SU-DHL-6 (cell line): ENCODE data around the gene STK16.

Source experiments
- H2AFZ ChIP-seq: fragments of 200-600 bp; sonication (generic); 2 replicates; pipeline ENCODE4 v1.6.1; 2014; ENCODE audit warnings: low read depth, mild to moderate bottlenecking, moderate library complexity, mixed read lengths, antibody characterized with exemption, low read length; ENCODE audit not compliant: severe bottlenecking
- H3F3A ChIP-seq: fragments of 200-600 bp; shearing (Covaris generic); 2 replicates; pipeline ENCODE4 v1.6.0; 2016; ENCODE audit warnings: antibody characterized with exemption, mild to moderate bottlenecking; ENCODE audit not compliant: insufficient read depth
- H3K27ac ChIP-seq: fragments of 200-600 bp; sonication (generic); 2 replicates; pipeline ENCODE4 v1.5.1; 2016; ENCODE audit warnings: low read depth, mild to moderate bottlenecking, low read length, moderate library complexity, mixed read lengths
- H3K27me3 ChIP-seq: fragments of 200-600 bp; sonication (generic), shearing (Covaris generic); 2 replicates; pipeline ENCODE4 v1.6.0; 2014; ENCODE audit warnings: mild to moderate bottlenecking, low read length
- H3K36me3 ChIP-seq: fragments of 200-600 bp; sonication (generic); 2 replicates; pipeline ENCODE4 v1.6.1; 2014; ENCODE audit warnings: mild to moderate bottlenecking, low read length, mixed read lengths
- H3K4me2 ChIP-seq: fragments of 300-600, 200-600 bp; shearing (Covaris generic), sonication (generic); 2 replicates; pipeline ENCODE4 v1.6.0; 2014; ENCODE audit warnings: low read length, low read depth, mild to moderate bottlenecking; ENCODE audit not compliant: poor library complexity, severe bottlenecking
- H3K4me3 ChIP-seq: fragments of 200-600 bp; sonication (generic); 2 replicates; pipeline ENCODE4 v1.5.1; 2014; ENCODE audit warnings: antibody characterized with exemption, low read length, mild to moderate bottlenecking, mixed read lengths; ENCODE audit not compliant: insufficient read depth, poor library complexity, severe bottlenecking
- H3K79me2 ChIP-seq: fragments of 200-600 bp; sonication (generic); 2 replicates; pipeline ENCODE4 v1.6.1; 2014; ENCODE audit warnings: mild to moderate bottlenecking, low read length, moderate library complexity; ENCODE audit not compliant: insufficient read depth
- H3K9ac ChIP-seq: fragments of 200-600 bp; sonication (generic); 2 replicates; pipeline ENCODE4 v1.7.0; 2014; ENCODE audit warnings: mild to moderate bottlenecking, low read length
- H3K9me2 ChIP-seq: fragments of 200-600 bp; sonication (generic); replicated peaks from 2 replicates; pipeline ENCODE4 v1.6.1; 2014; ENCODE audit warnings: low read length; ENCODE audit not compliant: insufficient read depth
- H3K9me3 ChIP-seq: fragments of 200-600 bp; sonication (generic); 2 replicates; pipeline ENCODE4 v1.6.1; 2014; ENCODE audit warnings: low read length, mixed read lengths; ENCODE audit not compliant: insufficient read depth
- H4K20me1 ChIP-seq: fragments of 200-600 bp; sonication (generic); 2 replicates; pipeline ENCODE4 v1.6.1; 2014; ENCODE audit warnings: low read depth, mild to moderate bottlenecking, antibody characterized with exemption, low read length, moderate library complexity, mixed read lengths
- EZH2phosphoT487 ChIP-seq: fragments of 200-600 bp; sonication (generic), shearing (Covaris generic); conservative IDR thresholded peaks from 2 replicates; pipeline ENCODE4 v1.6.1; 2018; ENCODE audit warnings: mild to moderate bottlenecking, antibody characterized with exemption, low read length, moderate library complexity, mixed read lengths
- TF ChIP-seq, protein P1 (sequence below): fragments of 200-600 bp; sonication (generic); IDR thresholded peaks from one replicate; pipeline ENCODE4 v1.5.1; 2017; ENCODE audit warnings: antibody characterized with exemption, mild to moderate bottlenecking, low read length, moderate library complexity; ENCODE audit not compliant: insufficient read depth, poor library complexity, severe bottlenecking

Gene STK16

DNA sequence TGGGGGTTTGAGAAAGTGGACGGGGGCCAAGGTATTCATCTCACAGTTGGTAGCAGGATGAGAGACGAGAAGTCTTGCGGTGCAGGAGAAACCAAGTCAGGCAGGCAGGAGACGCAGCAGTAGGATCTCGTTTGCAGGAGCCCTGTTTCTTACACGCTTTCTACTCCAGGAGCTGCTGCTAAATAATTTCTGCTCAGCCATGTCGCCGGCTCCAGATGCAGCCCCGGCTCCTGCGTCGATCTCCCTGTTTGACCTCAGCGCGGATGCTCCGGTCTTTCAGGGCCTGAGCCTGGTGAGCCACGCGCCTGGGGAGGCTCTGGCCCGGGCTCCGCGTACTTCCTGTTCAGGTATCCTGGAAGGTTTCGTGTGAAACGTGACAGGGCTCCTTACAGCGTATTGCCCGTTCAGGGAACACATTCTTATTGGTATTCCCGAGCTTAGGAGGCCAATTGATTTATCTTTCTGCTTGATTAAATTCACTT lies 15.2 kb upstream of the STK16 start:
- TF ChIP-seq, protein P1, sequence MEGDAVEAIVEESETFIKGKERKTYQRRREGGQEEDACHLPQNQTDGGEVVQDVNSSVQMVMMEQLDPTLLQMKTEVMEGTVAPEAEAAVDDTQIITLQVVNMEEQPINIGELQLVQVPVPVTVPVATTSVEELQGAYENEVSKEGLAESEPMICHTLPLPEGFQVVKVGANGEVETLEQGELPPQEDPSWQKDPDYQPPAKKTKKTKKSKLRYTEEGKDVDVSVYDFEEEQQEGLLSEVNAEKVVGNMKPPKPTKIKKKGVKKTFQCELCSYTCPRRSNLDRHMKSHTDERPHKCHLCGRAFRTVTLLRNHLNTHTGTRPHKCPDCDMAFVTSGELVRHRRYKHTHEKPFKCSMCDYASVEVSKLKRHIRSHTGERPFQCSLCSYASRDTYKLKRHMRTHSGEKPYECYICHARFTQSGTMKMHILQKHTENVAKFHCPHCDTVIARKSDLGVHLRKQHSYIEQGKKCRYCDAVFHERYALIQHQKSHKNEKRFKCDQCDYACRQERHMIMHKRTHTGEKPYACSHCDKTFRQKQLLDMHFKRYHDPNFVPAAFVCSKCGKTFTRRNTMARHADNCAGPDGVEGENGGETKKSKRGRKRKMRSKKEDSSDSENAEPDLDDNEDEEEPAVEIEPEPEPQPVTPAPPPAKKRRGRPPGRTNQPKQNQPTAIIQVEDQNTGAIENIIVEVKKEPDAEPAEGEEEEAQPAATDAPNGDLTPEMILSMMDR, result no peak
- TF ChIP-seq EZH2phosphoT487, result no peak
- no peaks in the 10 kb centered on the region for H3F3A ChIP-seq
- H3K36me3 ChIP-seq, result 0 out of 2 replicates have a peak, but pooled peaks cover 7% of the 10 kb centered on the region
- H4K20me1 ChIP-seq, result no peaks in the 10 kb centered on the region
- H3K4me3 ChIP-seq, result peak overlapping the region; percentile 97
- H3K4me2 ChIP-seq, result peak overlapping the region; percentile 97
- H3K27me3 ChIP-seq, result no peaks in the 10 kb centered on the region
- peak overlapping the region; percentile 70 for H3K27ac ChIP-seq
- H3K9ac ChIP-seq, result peak overlapping the region; percentile 76
- peaks cover 33% of the 10 kb centered on the region for H3K79me2 ChIP-seq
- H3K9me2 ChIP-seq, result no peaks in the 10 kb centered on the region
- peak overlapping the region; percentile 32 for H2AFZ ChIP-seq
- no peaks in the 10 kb centered on the region for H3K9me3 ChIP-seq

DNA sequence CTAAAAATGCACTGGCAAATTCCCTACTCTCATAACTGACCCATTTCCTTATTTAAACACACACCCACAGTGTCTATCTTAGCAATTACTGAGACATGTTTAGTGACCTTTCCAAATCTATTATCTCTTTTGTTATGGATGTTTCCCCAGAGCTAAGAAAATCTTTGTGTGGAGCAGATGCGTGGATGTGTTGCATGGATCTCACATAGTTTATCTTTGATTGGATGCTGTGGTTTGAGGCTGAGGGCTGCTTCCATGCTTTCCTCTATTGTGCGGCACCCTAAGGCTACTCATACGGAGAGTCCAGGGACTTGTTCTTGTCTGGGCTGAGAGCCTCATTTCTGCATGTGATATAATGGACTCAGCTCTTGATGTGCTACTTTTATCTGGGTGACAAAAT lies 10.9 kb upstream of the STK16 start:
- no peak overlapping the region for H2AFZ ChIP-seq
- no peaks in the 10 kb centered on the region for H3F3A ChIP-seq
- TF ChIP-seq EZH2phosphoT487, result no peak
- TF ChIP-seq, protein P1, result no peak
- H3K4me2 ChIP-seq, result no peak overlapping the region
- no peaks in the 10 kb centered on the region for H3K27me3 ChIP-seq
- no peak overlapping the region for H3K4me3 ChIP-seq
- peaks cover 15% of the 10 kb centered on the region for H3K79me2 ChIP-seq
- 0 out of 2 replicates have a peak, but pooled peaks cover 7% of the 10 kb centered on the region for H3K36me3 ChIP-seq
- no peak overlapping the region for H3K27ac ChIP-seq
- H3K9me2 ChIP-seq, result no peaks in the 10 kb centered on the region
- H3K9ac ChIP-seq, result no peak overlapping the region
- no peaks in the 10 kb centered on the region for H3K9me3 ChIP-seq
- no peaks in the 10 kb centered on the region for H4K20me1 ChIP-seq

GRCh38 chr2:219243291-219243761 lies 2.0 kb upstream of the STK16 start:
- H4K20me1 ChIP-seq, result no peaks in the 10 kb centered on the region
- H3F3A ChIP-seq, result peaks cover 3% of the 10 kb centered on the region; the same call in 1 of the 2 replicates
- H3K9me2 ChIP-seq, result no peaks in the 10 kb centered on the region
- H3K9me3 ChIP-seq, result no peaks in the 10 kb centered on the region
- no peak overlapping the region for H3K27ac ChIP-seq
- H3K9ac ChIP-seq, result no peak overlapping the region
- no peak overlapping the region for H3K4me2 ChIP-seq
- no peaks in the 10 kb centered on the region for H3K27me3 ChIP-seq
- no peak overlapping the region for H2AFZ ChIP-seq
- no peaks in the 10 kb centered on the region for H3K79me2 ChIP-seq
- H3K36me3 ChIP-seq, result no peaks in the 10 kb centered on the region
- no peak overlapping the region for H3K4me3 ChIP-seq
- no peak for TF ChIP-seq EZH2phosphoT487
- TF ChIP-seq, protein P1, result no peak
